Endothelial cell of umbilical vein (primary cell): ENCODE measurements around the gene ITGB3. TPM values are rescaled to one million over a fixed set of nuclear protein-coding genes. Genes with fewer than 3 reads are reported as not detected.

ENCODE experiments used
- BruUV-seq: library from RNA; stranded (reverse); fragments of 400-500 nt; replicated peaks from 2 replicates; lab custom pipeline; 2021; lab: Mats Ljungman, UMichigan
- CTCF ChIA-PET: fragments of 300-600, 350-600 bp; sonication (Branson Sonifier 250); formaldehyde crosslinking; loops from one replicate; lab custom pipeline; 2021; ENCODE audit warnings: antibody characterized with exemption, inconsistent platforms; lab: Charles Lee
- POLR2A ChIA-PET: fragments of 300-600, 350-600 bp; sonication (Branson Sonifier 250); formaldehyde crosslinking; loops from one replicate; lab custom pipeline; 2021; ENCODE audit warnings: antibody characterized with exemption, inconsistent platforms; lab: Charles Lee
- DNase-seq: peaks from one replicate; pipeline ENCODE4 v3.0.0-alpha.2; 2011; ENCODE audit warnings: low read depth, low spot score
- FAIRE-seq: peaks from 2 replicates; lab custom pipeline; 2011; peaks lifted over from hg19 to GRCh38; lab: Jason Lieb, UNC
- H2AFZ ChIP-seq: 2 replicates; pipeline ENCODE4 v1.6.0; 2012; ENCODE audit warnings: low read depth, low read length, control low read depth, inconsistent platforms
- H3K27ac ChIP-seq: 2 replicates; pipeline ENCODE4 v1.5.1; 2011; ENCODE audit warnings: low read depth, mild to moderate bottlenecking, control low read depth, low read length, moderate library complexity; ENCODE audit not compliant: insufficient read depth
- H3K27me3 ChIP-seq, 2 experiments: 2 replicates each; pipeline versions ENCODE4 v1.6.0 to v1.6.1; 2011; ENCODE audit warnings: low read length in 2 of 2, mixed read lengths in 1 of 2; ENCODE audit not compliant: control insufficient read depth in 2 of 2, insufficient read depth in 2 of 2
- H3K36me3 ChIP-seq, 2 experiments: 2 replicates in 1 of 2; 3 replicates in 1 of 2; pipeline ENCODE4 v1.5.1; 2011; ENCODE audit warnings: low read length in 2 of 2, mild to moderate bottlenecking in 1 of 2, moderate library complexity in 1 of 2; ENCODE audit not compliant: control insufficient read depth in 2 of 2, insufficient read depth in 2 of 2; ENCODE audit errors: extremely low read depth in 1 of 2
- H3K4me1 ChIP-seq: 3 replicates; pipeline ENCODE4 v1.5.1; 2011; ENCODE audit warnings: mild to moderate bottlenecking, low read length; ENCODE audit not compliant: control insufficient read depth, insufficient read depth; ENCODE audit errors: extremely low read depth
- H3K4me2 ChIP-seq: 2 replicates; pipeline ENCODE4 v1.6.1; 2011; ENCODE audit warnings: low read length, control low read depth, mixed read lengths; ENCODE audit not compliant: insufficient read depth
- H3K4me3 ChIP-seq, 3 experiments: fragments of 200-600 bp in 1 of 3; sonication (generic), shearing (Covaris generic) in 1 of 3; replicated peaks in 1 of 3; 2 replicates each; pipeline ENCODE4 v1.5.1; 2011 to 2016; ENCODE audit warnings: control low read depth in 3 of 3, low read length in 3 of 3, mild to moderate bottlenecking in 2 of 3, inconsistent platforms in 1 of 3, low read depth in 1 of 3, moderate library complexity in 1 of 3; ENCODE audit not compliant: insufficient read depth in 1 of 3
- H3K79me2 ChIP-seq: 2 replicates; pipeline ENCODE4 v1.6.0; 2012; ENCODE audit warnings: low read length, inconsistent platforms; ENCODE audit not compliant: control insufficient read depth, insufficient read depth
- H3K9ac ChIP-seq: replicated peaks from 2 replicates; pipeline ENCODE3; 2011; ENCODE audit warnings: low read length, control low read depth; ENCODE audit not compliant: insufficient read depth; ENCODE audit errors: extremely low read depth
- H3K9me1 ChIP-seq: replicated peaks from 3 replicates; pipeline ENCODE4 v1.6.0; 2011; ENCODE audit warnings: mild to moderate bottlenecking, low read length; ENCODE audit not compliant: control insufficient read depth, insufficient read depth; ENCODE audit errors: extremely low read depth
- H3K9me3 ChIP-seq: replicated peaks from 2 replicates; pipeline ENCODE4 v1.5.1; 2012; ENCODE audit warnings: low read length, inconsistent platforms; ENCODE audit not compliant: control insufficient read depth, insufficient read depth
- H4K20me1 ChIP-seq: replicated peaks from 2 replicates; pipeline ENCODE3; 2011; ENCODE audit warnings: mild to moderate bottlenecking, low read length; ENCODE audit not compliant: control insufficient read depth, insufficient read depth; ENCODE audit errors: extremely low read depth
- EZH2 ChIP-seq: IDR thresholded peaks from 2 replicates; pipeline ENCODE4 v1.6.1; 2012; ENCODE audit warnings: borderline replicate concordance, low read depth, mild to moderate bottlenecking, moderate library complexity, low read length, inconsistent platforms; ENCODE audit not compliant: severe bottlenecking
- GATA2 ChIP-seq: IDR thresholded peaks from 2 replicates; pipeline ENCODE4 v1.7.0; 2011; ENCODE audit warnings: low read depth, mild to moderate bottlenecking, moderate library complexity, mixed read lengths, low read length; ENCODE audit not compliant: insufficient read length, insufficient read depth
- JUN ChIP-seq: IDR thresholded peaks from 2 replicates; pipeline ENCODE4 v1.6.1; 2011; ENCODE audit warnings: borderline replicate concordance, low read depth; ENCODE audit not compliant: insufficient read length, insufficient read depth
- MAX ChIP-seq: IDR thresholded peaks from 2 replicates; pipeline ENCODE4 v1.6.1; 2011; ENCODE audit not compliant: insufficient read depth, insufficient read length
- MYC ChIP-seq: IDR thresholded peaks from one replicate; pipeline ENCODE4 v1.6.1; 2011; ENCODE audit warnings: mild to moderate bottlenecking, low read depth, low read length
- POLR2A ChIP-seq: IDR thresholded peaks from 2 replicates; pipeline ENCODE4 v1.6.1; 2012; ENCODE audit warnings: low read depth, mild to moderate bottlenecking, control low read depth, low read length
- POLR2AphosphoS5 ChIP-seq: IDR thresholded peaks from 2 replicates; pipeline ENCODE4 v1.6.1; 2012; ENCODE audit warnings: low read depth, mild to moderate bottlenecking, control low read depth, low read length, moderate library complexity; ENCODE audit not compliant: insufficient read depth
- dilution Hi-C: fragments of 300-500 bp; cut with MboI; formaldehyde crosslinking; loops from one replicate; pipeline ENCODE4 v1.15.0; 2019; ENCODE audit warnings: low sequenced_read_pairs; ENCODE audit not compliant: extremely low pct_ligation_motif_present
- intact Hi-C: fragments of 100-400 bp; cut with micrococcal nuclease; formaldehyde crosslinking; loops from one replicate; pipeline ENCODE4 v1.10.0; 2022
- polyA plus RNA-seq, 4 experiments: library from polyadenylated mRNA; depleted of rRNA in 3 of 4; stranded (reverse) in 3 of 4; unstranded in 1 of 4; fragments of >200 nt; gene quantifications; 2 replicates each; pipeline versions ENCODE4 v1.2.1 to v1.2.3, GENCODE V29; 2011 to 2012; ENCODE audit warnings: missing spikeins in 1 of 4
- total RNA-seq: library from RNA; stranded (reverse); gene quantifications from 2 replicates; pipeline ENCODE4 v1.2.3, GENCODE V29; 2021

Gene ITGB3
- total and polyA plus RNA-seq, 2 donors (not counting 3 experiments of a cell fraction or from before 2014, with no cell fraction given), result 55.8 to 60.0 TPM

GRCh38 chr17:47218896-47219430 lies 34.7 kb upstream of the ITGB3 start:
- TF ChIP-seq POLR2AphosphoS5 (no peak), EZH2 (no peak), POLR2A (no peak), JUN (no peak), MYC (no peak), MAX (no peak), GATA2 (no peak)
- Histone ChIP-seq H3K4me3 (no peak overlapping the region), H3K4me1 (peaks cover 14% of the 10 kb centered on the region), H3K27me3 (no peaks in the 10 kb centered on the region), H3K4me2 (no peak overlapping the region), H4K20me1 (no peaks in the 10 kb centered on the region), H3K9me3 (no peaks in the 10 kb centered on the region), H3K36me3 (no peaks in the 10 kb centered on the region), H3K9me1 (no peaks in the 10 kb centered on the region), H2AFZ (peak overlapping the region; percentile 57), H3K79me2 (no peaks in the 10 kb centered on the region), H3K27ac (no peak overlapping the region), H3K9ac (no peak overlapping the region)
- ChIA-PET CTCF (interaction anchor here (1.0 to 1.9 kb wide), 3 partner anchors 10 to 97 kb away, joined by 3 to 8 read pairs (median 4); partner anchors contain the start of gene MYL4), POLR2A (no interaction called here)
- BruUV-seq, result no TSS peak
- DNase-seq (peak; percentile 44), FAIRE-seq (peak; percentile 65)
- dilution Hi-C loops (no loop called here), intact Hi-C loops (no loop called here)
